ENCODE measurements around the gene KRTAP3-2.

Gene KRTAP3-2

DNA sequence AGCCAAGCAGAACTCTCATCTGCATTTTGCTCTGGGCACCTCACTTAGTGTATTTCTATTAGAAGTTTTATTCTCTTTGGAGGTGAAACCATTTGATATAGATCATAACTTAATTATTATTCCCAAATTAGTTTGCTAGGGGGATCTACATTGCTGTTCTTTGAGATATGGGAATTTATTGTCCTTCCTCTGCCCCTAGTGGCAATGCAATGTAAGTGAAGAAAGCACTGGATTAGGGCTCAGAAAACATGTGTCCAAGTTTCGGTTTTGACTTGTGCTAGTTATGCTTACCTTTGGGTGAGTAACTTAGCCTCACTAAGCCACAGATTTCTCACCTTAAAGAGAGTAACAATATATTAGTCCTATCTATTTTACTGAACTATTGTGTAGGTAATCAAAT, 35.9 kb downstream of the KRTAP3-2 start:
- no peak for DNase-seq (ENCODE audit: low read depth)

- DNase-seq (ENCODE audit: low read depth), result no peak
Observed at GRCh38 chr17:40962059-40962561, 37.6 kb downstream of the KRTAP3-2 start.

DNA sequence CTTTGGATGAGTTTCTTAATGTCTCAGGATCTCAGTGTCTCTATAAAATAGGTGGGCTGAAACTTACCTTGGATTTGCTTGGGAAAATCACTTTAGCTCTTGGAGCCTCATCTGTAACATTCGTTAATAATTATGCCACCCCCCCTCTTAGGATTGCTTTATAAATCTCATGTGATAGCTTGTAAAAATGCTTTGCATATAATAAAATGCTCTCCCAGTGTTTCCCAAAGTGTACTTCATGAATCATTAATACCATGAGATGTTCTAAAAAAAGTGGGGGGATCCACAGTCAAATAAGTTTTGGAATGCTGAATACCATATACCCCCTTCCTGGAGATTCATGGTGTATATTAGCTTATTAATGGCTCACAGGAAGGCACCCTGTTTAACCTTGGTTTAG, 38.1 kb downstream of the KRTAP3-2 start:
- no peak for DNase-seq (ENCODE audit: low read depth)

DNA sequence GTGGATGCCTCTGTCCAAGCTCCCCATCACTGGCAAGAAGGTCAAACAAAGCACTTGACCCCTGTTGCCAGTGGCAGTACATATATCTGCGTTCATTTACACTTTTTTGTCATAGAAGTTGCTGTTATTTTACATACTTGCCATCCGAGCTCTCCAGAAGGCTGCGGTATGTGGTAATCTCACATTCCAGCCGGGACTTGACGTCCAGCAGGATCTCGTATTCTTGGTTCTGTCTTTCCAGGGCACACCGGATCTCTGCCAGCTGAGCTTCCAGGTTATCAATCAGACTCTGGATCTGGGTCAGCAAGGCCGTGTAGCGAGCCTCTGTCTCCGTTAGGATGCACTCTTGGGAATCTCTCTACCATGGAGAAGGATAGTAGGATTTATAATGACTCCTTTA, 39.6 kb downstream of the KRTAP3-2 start:
- no peak for DNase-seq (ENCODE audit: low read depth)

GRCh38 chr17:40958086-40958953, 41.4 kb downstream of the KRTAP3-2 start:
- DNase-seq (ENCODE audit: low read depth), result no peak

DNA sequence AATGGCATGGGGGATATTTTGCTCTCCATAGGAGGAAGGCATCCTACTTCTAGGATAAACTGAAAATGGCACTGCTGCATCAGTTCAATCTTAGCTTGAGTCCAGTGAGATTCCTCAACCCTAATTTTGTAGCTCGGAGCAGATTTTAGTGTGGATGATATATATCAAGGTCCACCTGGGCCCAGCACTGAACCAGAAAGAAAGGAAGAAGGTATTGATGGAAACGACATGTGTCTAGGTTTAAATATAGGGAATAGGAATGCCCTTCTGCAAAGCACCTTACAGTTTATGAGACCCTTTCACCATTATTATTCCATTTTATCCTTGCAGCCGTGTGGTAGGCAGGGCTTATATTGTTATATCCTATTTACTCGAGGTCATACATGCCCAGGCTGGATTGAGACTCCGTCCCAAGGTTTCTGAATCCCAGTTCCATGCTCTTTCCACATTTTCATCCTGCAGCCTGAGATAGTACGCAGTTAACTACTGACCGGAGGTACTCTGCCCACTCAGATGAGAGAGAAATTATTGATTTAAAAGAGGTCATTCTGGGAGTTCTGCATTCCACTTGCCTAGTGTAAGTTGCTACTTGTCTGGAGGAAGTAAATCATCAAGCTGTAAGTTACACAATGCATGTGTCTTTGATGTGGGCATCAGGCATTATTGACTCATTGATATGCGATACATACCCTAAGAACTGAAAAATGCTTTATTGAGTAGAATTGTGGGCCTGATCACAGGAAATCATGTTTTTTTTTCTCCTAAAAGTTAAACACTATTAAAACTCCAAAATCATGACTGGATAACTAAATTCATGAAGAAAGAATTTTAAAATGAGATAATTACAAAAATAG, 43.1 kb downstream of the KRTAP3-2 start:
- peak; percentile 76 for DNase-seq (ENCODE audit: low read depth)

GRCh38 chr17:40953881-40954280, 45.8 kb downstream of the KRTAP3-2 start:
- DNase-seq (ENCODE audit: low read depth), result peak; percentile 79

DNA sequence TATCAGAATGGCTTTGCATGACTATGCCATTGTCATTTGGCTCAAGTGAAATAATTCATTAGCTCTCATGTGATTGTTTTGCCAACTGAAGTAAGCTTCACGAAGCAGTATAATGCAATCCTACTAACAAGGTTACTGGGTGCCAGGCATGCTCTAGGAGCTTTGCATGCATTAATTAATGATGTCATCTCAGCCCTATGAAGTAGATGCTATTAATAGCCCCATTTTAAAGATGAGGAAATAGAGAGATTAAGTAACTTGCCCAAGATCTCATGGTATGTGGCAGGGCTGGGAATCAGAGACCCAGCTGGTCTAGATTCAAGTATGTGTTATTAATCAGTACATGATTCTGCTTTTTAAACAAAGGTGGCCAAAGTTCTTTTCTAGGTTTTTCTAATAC, 47.0 kb downstream of the KRTAP3-2 start:
- peak; percentile 95 for DNase-seq (ENCODE audit: low read depth)

DNA sequence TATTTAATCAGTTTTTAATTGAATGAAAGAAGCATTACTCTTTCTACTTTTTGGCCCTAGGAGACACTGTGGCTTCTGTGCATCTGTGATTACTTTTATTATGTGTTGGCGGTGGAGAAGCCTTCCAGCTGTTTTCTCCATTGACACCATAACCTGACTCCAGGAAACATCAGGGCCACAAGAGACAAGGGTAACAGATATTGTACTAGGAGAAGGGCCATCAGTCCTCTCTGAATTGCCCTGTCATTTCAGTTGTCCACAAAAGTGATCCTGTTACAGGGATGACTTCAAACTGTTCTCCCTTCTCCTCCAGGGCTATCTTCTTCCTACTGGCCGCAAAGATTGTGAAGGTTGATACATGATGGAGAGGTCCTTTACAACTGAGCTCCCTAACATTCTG, 47.6 kb downstream of the KRTAP3-2 start:
- no peak for DNase-seq (ENCODE audit: low read depth)

DNA sequence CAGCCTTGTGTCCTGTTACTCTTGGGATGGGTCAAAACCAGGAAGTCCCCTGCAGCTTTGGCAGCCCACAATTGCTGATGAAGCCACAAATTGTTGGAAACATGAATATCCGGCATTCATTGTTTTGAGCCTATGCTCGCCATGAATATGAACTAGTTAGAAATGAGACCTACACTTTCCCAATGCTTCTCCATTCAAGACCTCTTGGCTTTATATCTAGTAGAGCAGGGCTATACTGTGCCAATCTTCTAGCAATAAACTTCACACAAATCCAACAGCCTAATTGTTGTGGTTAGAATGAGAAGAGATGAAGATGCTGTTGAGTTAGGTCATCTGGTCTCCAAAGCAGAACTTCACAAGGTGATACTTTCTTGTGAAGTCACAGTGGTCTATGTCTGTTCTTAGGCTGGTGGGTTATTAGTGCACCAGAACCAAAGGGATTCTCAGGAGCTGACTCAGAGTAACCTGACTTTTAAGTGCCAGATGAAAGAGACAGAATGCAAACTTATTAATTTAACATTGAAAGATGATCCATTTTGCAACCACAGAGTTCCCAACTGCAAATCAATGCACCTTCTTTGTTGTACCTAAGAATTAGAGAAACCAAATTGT, 48.6 kb downstream of the KRTAP3-2 start:
- DNase-seq (ENCODE audit: low read depth), result no peak

DNA sequence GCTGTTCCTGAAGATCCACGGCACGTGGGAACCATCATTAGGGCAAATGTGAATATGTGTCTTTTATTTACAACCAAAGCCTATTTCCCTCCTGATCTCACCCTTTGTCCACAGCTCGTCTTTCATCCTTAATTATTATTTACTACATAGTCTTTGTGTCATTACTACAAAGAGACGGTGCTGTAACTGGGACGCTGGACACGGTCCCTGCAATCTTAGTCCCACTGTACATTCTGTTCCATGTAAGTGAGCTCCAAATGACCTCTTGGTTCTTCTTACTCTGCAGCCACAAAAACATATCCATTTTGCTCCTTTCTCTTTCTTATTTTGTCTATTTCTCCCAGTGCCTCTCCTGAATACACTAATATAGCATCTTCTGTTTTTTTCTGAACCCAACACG, 49.5 kb downstream of the KRTAP3-2 start:
- DNase-seq (ENCODE audit: low read depth), result no peak

DNA sequence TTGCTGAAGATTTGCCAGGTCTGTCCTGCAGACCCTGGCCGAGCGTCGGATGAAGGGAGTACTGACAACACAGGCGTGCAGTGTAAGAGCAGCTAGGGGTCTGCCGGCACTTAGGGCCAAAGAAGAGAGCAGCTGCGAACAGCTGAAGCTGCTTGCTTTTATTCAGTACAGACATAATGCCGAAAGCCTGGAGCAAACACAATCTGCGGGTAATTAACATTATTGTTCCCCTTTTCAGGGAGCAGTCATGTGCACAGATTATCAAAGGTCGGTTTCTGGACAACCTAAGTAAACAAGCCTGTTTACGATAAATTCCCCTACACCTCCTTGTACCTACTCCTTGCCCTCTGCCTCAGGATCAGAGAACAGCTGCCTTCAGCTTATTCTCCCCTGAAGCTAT, 50.3 kb downstream of the KRTAP3-2 start:
- DNase-seq (ENCODE audit: low read depth), result no peak

Measured in fibroblast of gingiva (primary cell).